HG03175 (cell line): ENCODE data around the gene GRIK2.

ENCODE experiments used
- ATAC-seq: cut with Tn5 transposase; IDR thresholded peaks from one replicate; pipeline ENCODE4 v1.9.1; 2021; ENCODE audit warnings: mild to moderate bottlenecking, moderate library complexity; ENCODE audit not compliant: unreplicated experiment

GRIK2 gene

DNA sequence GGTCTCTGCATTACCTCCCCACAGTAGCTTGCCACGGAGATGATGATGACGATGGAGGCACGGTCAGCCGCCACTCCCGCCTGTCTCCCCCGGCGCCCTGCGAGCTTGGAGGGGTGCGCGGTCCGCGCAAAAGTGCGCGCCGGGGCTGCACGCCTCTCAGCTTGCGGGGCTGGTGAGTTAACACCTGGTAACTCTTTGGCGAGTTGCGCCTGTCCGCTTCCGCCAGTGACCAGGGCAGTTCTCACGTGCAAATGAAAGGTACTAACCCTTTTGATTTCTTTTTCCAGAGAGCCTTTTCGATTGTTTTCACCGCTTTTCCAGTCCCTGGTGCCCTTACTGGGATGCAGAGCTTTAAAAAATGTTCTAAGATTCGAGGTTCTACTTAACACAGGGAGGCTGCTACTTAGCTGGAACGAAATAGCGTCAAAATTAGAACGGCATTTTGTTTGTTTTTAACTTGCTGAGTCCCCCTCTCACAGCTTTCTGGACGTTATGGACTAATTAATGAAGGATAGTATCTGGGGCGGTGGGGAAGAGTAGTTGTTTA, 6.2 kb downstream of the GRIK2 start:
- no peak for ATAC-seq

DNA sequence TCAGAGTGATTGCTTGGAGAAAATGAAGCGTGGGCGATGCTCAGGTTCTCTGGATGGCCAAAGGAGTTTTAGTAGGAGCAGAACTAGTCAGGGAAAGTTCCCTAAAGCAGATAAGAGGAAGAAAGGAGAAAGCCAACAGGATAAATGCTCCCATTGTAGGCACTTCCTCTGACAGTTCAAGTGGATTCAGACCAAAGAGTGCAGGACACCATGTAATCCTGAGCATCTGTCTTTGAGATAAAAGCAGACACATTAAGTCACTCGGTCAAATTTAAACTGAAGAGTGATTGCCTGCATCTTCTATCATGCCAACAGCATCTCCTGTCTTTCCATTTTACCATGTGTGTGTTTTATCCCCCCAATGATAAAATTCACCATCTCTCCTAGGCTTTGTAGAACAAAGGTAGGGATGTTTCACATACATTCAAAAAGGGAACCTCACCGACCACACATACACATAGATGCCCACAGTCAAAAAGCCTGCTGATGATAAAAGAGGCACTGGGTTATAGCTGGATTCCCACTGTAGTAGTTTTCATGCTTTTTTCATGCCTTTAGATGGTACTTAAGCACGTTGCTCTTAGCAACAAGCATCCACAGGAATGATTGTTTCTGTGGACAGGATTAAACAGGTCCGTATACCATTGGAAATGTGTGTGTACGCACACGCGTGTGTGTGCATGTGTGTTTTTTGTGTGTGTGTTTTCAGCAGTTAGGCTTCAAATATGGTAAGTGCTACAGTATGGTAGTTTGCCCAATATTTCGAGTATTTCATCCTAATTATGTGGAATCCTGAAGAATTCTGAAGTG, 7.0 kb downstream of the GRIK2 start:
- no peak for ATAC-seq

DNA sequence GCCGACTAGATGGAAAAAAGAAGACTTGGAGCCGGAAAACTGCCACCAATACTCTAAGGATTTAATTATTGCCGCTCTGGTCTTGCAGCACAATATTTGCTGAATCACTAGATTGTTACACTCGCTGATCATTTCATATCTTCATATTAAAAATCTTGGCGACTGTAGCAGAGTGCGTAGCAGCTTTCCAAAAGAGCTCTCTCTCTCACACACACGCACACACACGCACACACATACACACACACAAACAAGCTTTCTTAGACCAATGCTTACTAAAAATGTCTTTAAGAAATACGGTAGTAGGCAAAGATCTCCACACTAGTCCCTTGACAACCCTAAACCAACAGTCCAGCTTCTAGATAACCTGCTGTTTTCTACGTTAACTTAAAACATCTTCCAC, 7.7 kb downstream of the GRIK2 start:
- ATAC-seq, result no peak

DNA sequence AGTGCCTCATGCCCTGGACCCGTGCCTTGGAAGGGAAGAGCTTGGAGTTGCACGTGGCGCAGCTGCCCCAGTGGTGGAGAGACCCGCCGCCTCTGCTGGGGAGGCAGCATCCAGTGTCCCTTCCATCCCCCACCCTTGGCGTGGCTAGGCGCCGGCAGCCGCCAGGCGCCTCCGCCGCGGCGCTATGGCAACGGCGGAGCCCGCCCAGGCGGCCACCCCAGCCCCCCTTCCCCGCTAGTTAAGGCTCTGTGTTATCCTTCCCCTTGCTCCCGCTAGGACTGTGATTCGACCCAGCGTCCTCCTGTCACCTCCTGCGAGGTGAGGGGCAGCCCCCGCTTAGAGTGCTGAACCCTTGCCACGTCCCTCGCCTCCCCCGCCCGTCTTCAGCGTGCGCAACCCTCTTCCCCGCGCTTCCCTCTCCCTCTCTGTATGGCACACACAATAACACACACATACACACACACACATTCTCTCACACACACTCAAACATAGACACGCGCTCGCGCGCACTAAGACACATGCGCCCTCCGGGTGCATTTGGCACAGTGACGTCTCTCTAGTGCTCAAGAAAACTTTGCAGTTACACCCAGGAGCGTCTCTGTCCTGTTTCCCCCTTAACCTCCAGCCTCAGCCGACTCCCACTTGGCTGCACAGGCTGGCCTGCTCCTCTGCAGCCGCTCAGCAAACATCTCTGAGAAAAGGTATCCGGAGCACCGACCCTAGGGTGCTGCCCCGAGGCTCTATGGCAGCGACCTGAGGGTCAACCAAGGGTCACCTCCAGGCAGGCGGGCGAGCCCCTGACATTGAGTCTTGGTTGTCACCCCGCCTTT, 8.5 kb downstream of the GRIK2 start:
- no peak for ATAC-seq

DNA sequence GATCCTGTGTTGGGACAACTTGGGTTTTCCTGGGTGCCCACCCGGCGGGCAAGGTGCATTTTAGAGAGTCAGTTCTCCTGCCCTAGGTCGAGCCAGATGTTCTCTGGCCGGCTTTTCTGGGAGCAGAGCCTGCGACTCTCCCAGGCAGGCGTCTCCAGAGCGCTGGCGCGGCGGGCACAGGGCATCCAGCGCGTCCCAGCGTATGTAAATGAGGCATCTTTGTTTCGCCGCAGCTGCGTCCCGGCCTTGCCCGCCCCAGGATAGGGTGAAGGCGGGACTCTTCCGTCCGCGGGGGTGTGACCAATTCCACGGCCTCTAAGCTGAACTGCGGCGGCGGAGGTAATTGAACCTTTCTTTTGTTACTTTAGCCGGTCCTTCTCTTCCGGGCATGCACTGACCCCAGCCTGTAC, 9.1 kb downstream of the GRIK2 start:
- ATAC-seq, result no peak

DNA sequence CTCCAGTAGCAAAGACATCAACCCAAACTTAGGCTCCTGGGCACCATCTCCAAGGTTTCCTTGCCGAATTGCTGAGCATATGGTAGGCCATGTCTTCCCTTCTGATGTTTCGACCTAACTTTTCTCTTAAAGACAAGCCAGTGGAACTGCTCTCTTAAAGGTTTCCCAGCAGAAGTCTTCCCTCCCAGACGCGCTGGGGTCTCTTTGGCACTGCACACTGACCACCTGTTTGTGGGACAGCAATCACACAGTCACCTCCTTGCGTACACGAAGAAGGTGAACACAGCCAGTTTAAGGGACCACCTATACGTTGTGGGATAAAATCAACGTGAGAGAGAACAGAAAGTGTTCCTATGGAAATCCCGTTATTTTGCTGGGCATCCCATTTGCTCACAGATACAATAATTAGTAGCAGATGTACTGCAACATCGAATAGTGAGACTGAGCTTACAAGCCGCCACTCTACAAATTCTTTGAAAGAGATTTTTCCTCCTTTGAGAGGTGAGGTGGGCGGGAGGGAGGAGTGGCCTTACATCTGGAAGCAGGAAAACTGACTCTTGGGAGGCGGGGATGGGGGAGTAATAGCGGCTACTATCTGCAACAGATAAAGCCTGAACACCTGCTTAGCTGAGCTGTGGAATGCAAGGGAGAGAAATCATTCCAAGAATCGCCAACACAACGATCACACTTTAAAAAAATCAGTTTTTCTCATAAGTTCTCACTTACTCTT, 9.9 kb downstream of the GRIK2 start:
- no peak for ATAC-seq

DNA sequence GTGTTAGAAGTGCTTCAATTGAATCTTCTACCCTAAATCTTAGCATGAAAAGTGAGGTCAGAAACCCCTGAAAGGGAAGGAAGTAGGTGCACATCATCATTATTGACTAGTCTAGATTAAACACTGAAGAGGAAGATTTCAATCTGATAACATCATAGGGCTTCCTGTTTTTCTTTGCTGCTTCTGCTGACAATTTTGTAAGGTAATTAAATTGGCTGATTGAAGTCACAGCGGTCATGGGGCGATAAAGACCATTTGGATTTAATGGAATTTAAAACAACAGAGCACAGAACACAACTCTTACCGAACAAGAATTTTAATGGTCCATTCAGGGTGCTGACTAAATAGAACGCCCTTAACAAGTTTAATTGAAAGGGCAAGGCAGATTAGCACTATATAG, 11.3 kb downstream of the GRIK2 start:
- no peak for ATAC-seq

DNA sequence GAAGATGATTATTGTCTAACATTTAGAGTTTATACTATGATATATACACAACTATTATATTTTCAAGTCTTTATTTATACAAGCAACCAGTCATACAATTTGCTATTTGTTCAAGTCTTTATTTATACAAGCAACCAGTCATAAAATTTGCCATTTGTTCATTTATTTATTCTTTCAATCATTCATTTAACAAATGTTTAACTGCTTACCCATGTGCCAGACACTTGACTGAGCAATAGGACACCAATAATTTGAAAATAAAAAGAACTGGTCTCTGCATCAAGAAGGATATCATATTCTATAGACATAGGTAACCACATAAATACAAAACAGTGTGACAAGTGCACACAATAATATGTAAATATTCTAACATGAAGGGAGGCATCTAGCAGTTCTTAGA, 20.3 kb downstream of the GRIK2 start:
- ATAC-seq, result no peak

DNA sequence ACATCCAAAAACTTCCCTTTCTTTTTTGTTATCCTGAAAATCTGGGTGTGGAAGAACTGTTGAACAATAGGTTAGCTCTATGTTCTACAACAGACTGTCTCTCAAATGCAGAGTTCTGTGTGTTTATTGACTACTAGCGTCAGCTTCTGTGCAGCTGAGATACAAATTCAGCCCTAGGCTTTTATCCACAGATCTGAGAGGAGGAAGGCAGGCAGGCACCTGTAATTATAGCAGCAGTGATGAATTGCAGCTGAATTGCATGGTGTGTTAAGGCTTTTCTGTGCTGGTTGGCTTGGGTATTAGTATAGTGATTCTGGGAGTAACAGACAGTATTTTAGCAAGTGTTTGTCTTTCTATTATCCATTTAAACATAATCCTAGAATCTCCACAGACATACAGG, 24.4 kb downstream of the GRIK2 start:
- ATAC-seq, result no peak

DNA sequence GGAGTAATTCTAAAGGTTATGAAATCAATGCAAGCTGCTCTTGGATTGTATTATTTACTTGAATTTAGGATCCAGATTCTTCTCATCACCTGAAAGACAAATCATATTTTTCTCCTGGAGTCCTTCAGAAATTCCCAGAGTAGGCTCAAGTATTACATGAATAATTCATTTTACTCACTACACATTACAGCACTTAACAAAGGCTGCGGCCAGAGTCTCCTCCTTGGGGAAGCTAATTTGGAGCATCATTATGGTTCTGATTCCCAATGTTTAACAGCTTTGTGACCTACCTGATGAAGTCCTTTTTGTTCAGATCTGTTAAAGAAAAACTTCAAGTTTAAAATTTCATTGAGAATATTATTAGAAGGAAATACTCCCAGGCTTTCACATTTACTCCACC, 28.7 kb downstream of the GRIK2 start:
- no peak for ATAC-seq

DNA sequence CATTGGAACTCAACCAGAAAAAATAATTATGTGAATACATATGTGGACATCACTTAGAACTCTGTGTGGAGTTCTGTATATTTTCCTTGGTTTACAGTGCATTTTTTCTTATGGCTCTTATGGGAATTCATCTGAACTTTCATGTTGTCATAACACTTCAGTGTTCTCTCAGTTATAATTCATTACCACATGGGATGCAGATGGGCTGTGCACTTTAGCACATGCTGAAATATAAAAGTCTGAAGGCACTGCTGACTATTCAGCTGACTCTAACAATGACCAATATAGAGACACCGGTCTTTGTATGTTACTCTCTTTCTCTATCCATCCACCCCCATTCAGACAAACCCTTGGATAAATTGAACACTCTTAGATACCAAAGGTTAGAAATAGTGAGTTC, 29.3 kb downstream of the GRIK2 start:
- no peak for ATAC-seq

DNA sequence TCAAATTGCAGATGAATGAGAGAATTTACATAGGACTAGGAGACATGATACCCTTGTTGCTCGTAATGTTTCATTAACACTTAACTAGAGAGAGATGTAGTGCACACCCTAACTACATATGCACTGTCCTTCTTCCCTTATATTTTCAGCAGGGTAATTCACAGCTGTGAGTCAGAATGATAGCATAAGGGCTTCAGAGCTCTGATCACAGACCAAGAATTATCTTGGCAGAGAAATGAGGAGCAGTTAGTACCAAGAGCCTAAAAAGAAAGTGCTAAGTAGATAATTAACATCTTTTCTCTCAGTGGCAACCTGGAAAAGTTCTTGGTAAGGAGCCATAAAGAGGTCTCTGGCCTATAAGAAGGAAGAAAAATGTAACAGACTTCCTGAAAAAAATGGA, 35.8 kb downstream of the GRIK2 start:
- ATAC-seq, result no peak

DNA sequence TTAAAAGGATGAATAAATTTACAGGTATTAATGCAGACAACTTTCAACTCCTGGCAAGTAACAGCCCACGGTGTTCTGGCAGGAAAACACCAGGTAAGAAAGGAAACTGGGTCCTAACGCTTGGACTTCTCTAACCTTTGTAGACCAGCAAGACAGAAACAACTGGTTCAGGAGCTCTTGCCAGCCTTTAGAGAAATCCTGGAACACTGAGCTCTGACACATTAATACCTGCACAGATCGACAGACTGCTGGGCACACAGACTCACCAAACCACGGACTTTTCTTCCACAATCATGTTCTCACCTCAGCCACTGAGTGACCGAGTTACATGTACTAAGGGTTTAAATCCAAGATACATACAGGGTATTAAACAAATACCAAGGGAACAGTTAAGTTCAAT, 36.3 kb downstream of the GRIK2 start:
- no peak for ATAC-seq

DNA sequence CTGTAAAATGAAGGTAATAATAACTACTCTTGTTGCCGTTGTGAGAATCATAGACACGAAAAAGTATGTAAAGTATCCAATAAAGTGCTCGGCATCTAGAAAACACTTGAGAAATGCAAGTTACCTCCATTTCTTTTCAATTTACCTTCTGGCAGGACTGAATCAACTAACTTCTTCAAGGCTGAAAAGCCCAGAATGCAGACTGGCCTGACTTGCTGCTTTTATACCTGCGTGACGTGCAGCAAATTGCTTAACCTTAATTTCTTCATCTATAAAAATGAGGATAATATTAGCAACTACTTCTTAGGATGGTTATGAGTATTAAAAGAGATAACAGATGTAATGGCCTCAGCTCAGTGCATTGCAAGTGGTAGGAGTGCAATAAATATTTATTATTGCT, 39.6 kb downstream of the GRIK2 start:
- ATAC-seq, result no peak

DNA sequence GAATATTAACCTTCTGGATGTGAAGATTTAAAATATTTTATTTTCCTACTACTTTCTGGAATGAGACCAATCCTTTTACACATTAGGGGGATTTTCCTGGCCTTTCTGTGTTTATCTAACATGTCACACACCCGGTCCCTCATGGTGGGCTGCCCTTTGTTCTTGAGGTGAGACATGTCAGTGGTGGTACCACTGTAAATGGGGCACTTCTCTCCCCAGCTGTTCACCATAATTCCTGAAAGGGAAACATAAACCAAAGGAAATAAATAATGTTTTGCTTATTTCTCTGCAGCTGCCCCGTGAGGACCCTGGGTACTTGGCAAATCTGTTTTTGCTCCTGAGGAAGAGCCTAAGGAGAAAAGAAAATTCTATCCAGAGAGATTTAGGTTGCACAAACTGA, 41.1 kb downstream of the GRIK2 start:
- ATAC-seq, result no peak

DNA sequence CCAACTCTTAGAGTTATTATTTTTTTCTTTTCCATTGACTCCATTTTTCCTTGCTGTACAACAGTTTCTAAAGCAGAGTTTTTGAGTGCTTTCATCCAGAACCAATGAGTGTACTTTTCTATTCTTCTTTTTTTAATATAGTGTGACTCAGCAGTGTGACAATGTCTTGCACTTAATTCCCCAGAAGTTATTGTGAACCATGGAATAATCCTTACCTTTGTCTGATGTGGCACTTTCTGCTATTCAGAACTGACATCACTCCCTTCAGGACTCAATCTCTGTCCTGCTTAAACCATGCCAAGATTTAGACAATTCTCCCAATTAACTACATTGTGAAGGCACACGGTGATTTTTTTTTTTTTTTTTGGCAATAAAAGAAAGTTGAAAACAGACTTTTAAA, 41.5 kb downstream of the GRIK2 start:
- ATAC-seq, result no peak

DNA sequence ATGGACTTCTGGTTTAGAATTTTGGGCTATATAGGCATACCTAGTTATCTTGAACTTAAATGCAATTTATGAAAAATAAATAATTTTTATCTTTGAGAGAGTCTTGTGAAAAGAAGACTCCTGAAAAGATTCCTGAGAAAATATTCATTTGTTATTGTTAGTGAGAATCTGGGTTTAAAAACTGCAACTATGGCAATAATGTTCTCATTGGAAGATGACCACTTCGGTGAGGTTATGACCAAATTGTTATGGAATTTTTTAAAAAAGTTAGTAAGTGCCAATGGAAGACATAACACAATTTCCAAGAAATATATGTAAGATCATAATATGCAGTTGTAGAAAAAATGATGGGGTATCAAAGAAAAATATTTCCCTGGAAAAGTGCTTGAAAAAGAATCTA, 46.3 kb downstream of the GRIK2 start:
- ATAC-seq, result no peak

DNA sequence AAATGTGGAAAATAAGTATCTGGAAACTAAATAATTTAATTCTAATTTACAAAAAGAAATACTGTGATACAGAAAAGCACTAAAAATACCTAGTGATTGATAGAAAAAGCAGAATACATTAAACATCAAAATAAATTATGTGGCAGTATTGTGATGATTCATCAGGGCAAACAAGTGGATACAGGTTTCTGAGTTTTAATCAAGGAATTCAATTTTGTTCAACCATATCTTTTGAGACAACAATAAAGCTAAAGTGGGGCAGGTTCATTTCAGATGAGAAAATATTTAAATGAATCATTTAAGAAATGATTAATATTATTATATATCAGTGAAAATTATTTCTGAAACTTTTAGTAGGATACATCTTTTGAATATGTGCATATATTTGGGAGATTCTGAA, 49.8 kb downstream of the GRIK2 start:
- ATAC-seq, result no peak

DNA sequence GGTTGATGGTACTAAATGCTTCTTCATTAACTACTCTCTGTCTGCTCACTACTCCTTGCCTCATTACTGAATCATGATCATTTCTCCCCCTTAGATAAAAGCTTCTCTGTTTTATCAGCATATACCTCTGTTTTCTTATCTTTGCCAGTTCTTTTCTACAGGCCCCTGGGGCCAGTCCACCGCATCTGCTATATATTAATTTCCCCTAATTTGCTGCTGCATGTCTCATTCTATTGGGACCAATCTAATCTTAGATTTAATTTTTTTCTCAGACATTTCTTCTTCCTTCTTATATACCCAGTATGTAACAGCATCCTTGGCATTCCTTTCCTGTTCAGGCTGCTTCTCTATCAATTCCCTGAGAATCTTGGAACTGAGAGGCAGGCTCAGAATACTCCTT, 51.2 kb downstream of the GRIK2 start:
- no peak for ATAC-seq

DNA sequence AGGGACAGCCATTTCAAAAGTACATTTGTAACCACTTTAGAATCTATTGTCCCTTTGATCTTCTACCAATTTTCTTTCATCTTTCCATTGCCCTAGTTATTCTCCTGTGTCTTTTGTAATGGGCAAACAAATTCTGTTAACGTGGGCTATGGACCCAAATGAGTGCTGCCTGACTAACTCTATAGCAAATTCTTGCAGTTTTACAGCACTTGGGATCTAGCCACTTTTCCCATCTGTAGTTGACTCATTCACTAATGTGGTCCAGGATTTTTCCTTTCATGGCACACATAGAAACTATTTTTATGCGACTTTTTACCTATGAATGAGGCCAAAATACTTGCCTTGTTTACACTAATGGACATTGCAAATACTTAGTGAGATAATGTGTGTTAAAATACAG, 52.0 kb downstream of the GRIK2 start:
- no peak for ATAC-seq

DNA sequence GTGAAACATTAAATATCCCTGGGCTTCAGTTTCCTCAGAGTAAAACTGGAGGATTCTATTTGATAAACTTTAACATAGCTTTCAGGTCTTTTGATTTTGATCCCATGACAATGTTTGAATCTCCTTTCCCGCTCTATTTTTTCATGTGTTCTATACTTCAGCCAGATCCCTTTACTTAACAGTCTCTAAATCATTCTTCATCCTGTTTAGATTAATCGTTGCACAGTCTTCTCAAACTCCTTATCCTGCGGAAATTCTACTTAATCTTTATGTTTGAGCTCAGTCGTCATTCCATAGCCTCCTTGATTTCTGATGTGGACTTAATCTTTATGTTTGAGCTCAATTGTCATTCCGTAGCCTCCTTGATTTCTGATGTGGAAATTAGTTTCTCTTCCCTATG, 57.4 kb downstream of the GRIK2 start:
- no peak for ATAC-seq
